Activated naive CD4-positive, alpha-beta T cell treated with anti-CD3 and anti-CD28 coated beads for 36 hours (primary cell): ENCODE results near the gene TRIM34. TPM values are rescaled to one million over a fixed set of nuclear protein-coding genes. Genes with fewer than 3 reads are reported as not detected.
A peak's percentile ranks its signal among the peaks of the same experiment; 100 is the strongest.
"Not testable (repeated sequence)": the region's sequence is repeated elsewhere in the genome, so short reads cannot be mapped to it uniquely, and the experiment has no call there.

Experiments
- CTCF ChIA-PET: fragments of 350-600 bp; sonication (Branson Sonifier 250); formaldehyde crosslinking; loops from one replicate; lab custom pipeline; 2021; ENCODE audit warnings: antibody characterized with exemption; lab: Charles Lee
- DNase-seq: peaks from one replicate; pipeline ENCODE4 v3.0.0-alpha.2; 2020
- H3K27ac Mint-ChIP-seq: one replicate; pipeline ENCODE4 v1.8.0; 2021; ENCODE audit warnings: mild to moderate bottlenecking, mixed read lengths
- H3K27me3 Mint-ChIP-seq: one replicate; pipeline ENCODE4 v1.8.0; 2021; ENCODE audit warnings: low read depth, mixed read lengths
- H3K36me3 Mint-ChIP-seq: one replicate; pipeline ENCODE4 v1.8.0; 2021; ENCODE audit warnings: low read depth, mixed read lengths
- H3K4me1 Mint-ChIP-seq: one replicate; pipeline ENCODE4 v1.8.0; 2021; ENCODE audit warnings: low read depth, mixed read lengths
- H3K4me3 Mint-ChIP-seq: one replicate; pipeline ENCODE4 v1.8.0; 2021; ENCODE audit warnings: mild to moderate bottlenecking, moderate library complexity, mixed read lengths
- H3K9me3 Mint-ChIP-seq: one replicate; pipeline ENCODE4 v1.8.0; 2021; ENCODE audit warnings: mixed read lengths
- intact Hi-C: fragments of 100-400 bp; cut with micrococcal nuclease; formaldehyde crosslinking; loops from one replicate; pipeline ENCODE4 v1.15.1; 2023
- total RNA-seq, 2 experiments: library from RNA; stranded (reverse); gene quantifications; one replicate each; pipeline ENCODE4 v1.2.3, GENCODE V29; 2021

The TRIM34 gene
- total RNA-seq, 2 experiments from 2014 or later = 12.8 to 12.9 TPM

GRCh38 chr11:5625281-5625680, 480 bp downstream of the TRIM34 start:
- H3K4me1 Mint-ChIP-seq = peaks cover 33% of the 10 kb centered on the region

GRCh38 chr11:5626196-5626595, 1.4 kb downstream of the TRIM34 start:
- CTCF ChIA-PET = interaction anchor here (0.7 to 1.8 kb wide), 2 partner anchors 58 to 1724 kb away, joined by 4 read pairs; no protein-coding TSS in a partner anchor
- Mint-ChIP-seq H3K36me3 (peaks cover 4% of the 10 kb centered on the region), H3K27ac (peak overlapping the region; percentile 70), H3K4me3 (peak overlapping the region; percentile 87), H3K9me3 (no peaks in the 10 kb centered on the region), H3K27me3 (no peaks in the 10 kb centered on the region), H3K4me1 (peaks cover 39% of the 10 kb centered on the region)
- intact Hi-C loops = loop anchor here (5.0 to 10.0 kb wide), 2 partner anchors 609 to 856 kb away; partner anchors contain the start of genes ARFIP2, CNGA4, FHIP1B and TIMM10B
- DNase-seq = no peak

More at GRCh38 chr11:5625281-5625680, 480 bp downstream of the TRIM34 start:
- Mint-ChIP-seq H3K27me3 (no peaks in the 10 kb centered on the region), H3K9me3 (no peaks in the 10 kb centered on the region), H3K27ac (peak overlapping the region; percentile 88), H3K4me3 (peak overlapping the region; percentile 87), H3K36me3 (peaks cover 2% of the 10 kb centered on the region)
- peak; percentile 12 for DNase-seq
- CTCF ChIA-PET = no interaction called here
- intact Hi-C loops = loop anchor here (1.0 to 10.0 kb wide), 5 partner anchors 25 to 857 kb away; partner anchors contain the start of genes ARFIP2, CNGA4, FHIP1B and OR52N2

GRCh38 chr11:5631417-5631816, 6.6 kb downstream of the TRIM34 start:
- Mint-ChIP-seq H3K27me3 (no peaks in the 10 kb centered on the region), H3K4me3 (no peak overlapping the region), H3K36me3 (peaks cover 20% of the 10 kb centered on the region), H3K9me3 (no peaks in the 10 kb centered on the region), H3K4me1 (peaks cover 29% of the 10 kb centered on the region), H3K27ac (no peak overlapping the region)
- intact Hi-C loops = no loop called here
- DNase-seq = no peak
- CTCF ChIA-PET = no interaction called here

GRCh38 chr11:5631969-5632635, 7.3 kb downstream of the TRIM34 start:
- no peak overlapping the region for H3K4me3 Mint-ChIP-seq
- peaks cover 23% of the 10 kb centered on the region for H3K4me1 Mint-ChIP-seq
- intact Hi-C loops = no loop called here
- no peaks in the 10 kb centered on the region for H3K9me3 Mint-ChIP-seq
- H3K36me3 Mint-ChIP-seq = peaks cover 24% of the 10 kb centered on the region
- H3K27me3 Mint-ChIP-seq = no peaks in the 10 kb centered on the region
- no peak overlapping the region for H3K27ac Mint-ChIP-seq
- no peak for DNase-seq
- CTCF ChIA-PET = no interaction called here

- H3K4me3 Mint-ChIP-seq = no peak overlapping the region
- peaks cover 6% of the 10 kb centered on the region for H3K4me1 Mint-ChIP-seq
- H3K9me3 Mint-ChIP-seq = no peaks in the 10 kb centered on the region
- intact Hi-C loops = no loop called here
- no peak for DNase-seq
- no peak overlapping the region for H3K27ac Mint-ChIP-seq
- peaks cover 52% of the 10 kb centered on the region for H3K36me3 Mint-ChIP-seq
- CTCF ChIA-PET = no interaction called here
- H3K27me3 Mint-ChIP-seq = no peaks in the 10 kb centered on the region
Measured at GRCh38 chr11:5639953-5640352, 15.2 kb downstream of the TRIM34 start.

GRCh38 chr11:5643585-5643984, 18.8 kb downstream of the TRIM34 start:
- Mint-ChIP-seq H3K27me3 (no peaks in the 10 kb centered on the region), H3K27ac (no peak overlapping the region), H3K4me3 (no peak overlapping the region), H3K36me3 (peaks cover 31% of the 10 kb centered on the region), H3K9me3 (no peaks in the 10 kb centered on the region), H3K4me1 (peaks cover 6% of the 10 kb centered on the region)
- intact Hi-C loops = no loop called here
- DNase-seq = no peak
- CTCF ChIA-PET = no interaction called here

GRCh38 chr11:5646139-5646538, 21.3 kb downstream of the TRIM34 start:
- Mint-ChIP-seq H3K9me3 (no peaks in the 10 kb centered on the region), H3K27me3 (no peaks in the 10 kb centered on the region), H3K36me3 (peaks cover 17% of the 10 kb centered on the region), H3K27ac (no peak overlapping the region), H3K4me3 (no peak overlapping the region), H3K4me1 (peaks cover 6% of the 10 kb centered on the region)
- intact Hi-C loops = no loop called here
- no peak for DNase-seq
- CTCF ChIA-PET = no interaction called here

- Mint-ChIP-seq H3K27me3 (no peaks in the 10 kb centered on the region), H3K9me3 (peaks cover 3% of the 10 kb centered on the region), H3K4me1 (no peaks in the 10 kb centered on the region), H3K27ac (no peak overlapping the region), H3K4me3 (no peak overlapping the region), H3K36me3 (peaks cover 7% of the 10 kb centered on the region)
- no peak for DNase-seq
- intact Hi-C loops = no loop called here
- CTCF ChIA-PET = no interaction called here
Measured at GRCh38 chr11:5655474-5655873, 30.7 kb downstream of the TRIM34 start.

GRCh38 chr11:5656956-5657355, 32.2 kb downstream of the TRIM34 start:
- H3K9me3 Mint-ChIP-seq, intact Hi-C loops, H3K36me3 Mint-ChIP-seq, H3K4me1 Mint-ChIP-seq, H3K27me3 Mint-ChIP-seq, H3K4me3 Mint-ChIP-seq, H3K27ac Mint-ChIP-seq, CTCF ChIA-PET, DNase-seq: not testable (repeated sequence)

- peaks cover 9% of the 10 kb centered on the region for H3K36me3 Mint-ChIP-seq
- no peaks in the 10 kb centered on the region for H3K4me1 Mint-ChIP-seq
- H3K9me3 Mint-ChIP-seq = peaks cover 2% of the 10 kb centered on the region
- intact Hi-C loops = no loop called here
- no peak overlapping the region for H3K27ac Mint-ChIP-seq
- CTCF ChIA-PET = no interaction called here
- no peaks in the 10 kb centered on the region for H3K27me3 Mint-ChIP-seq
- H3K4me3 Mint-ChIP-seq = no peak overlapping the region
- DNase-seq = no peak
Measured at GRCh38 chr11:5658318-5658717, 33.5 kb downstream of the TRIM34 start.

- Mint-ChIP-seq H3K4me1 (no peaks in the 10 kb centered on the region), H3K9me3 (no peaks in the 10 kb centered on the region), H3K27me3 (no peaks in the 10 kb centered on the region), H3K36me3 (peaks cover 9% of the 10 kb centered on the region), H3K27ac (no peak overlapping the region), H3K4me3 (no peak overlapping the region)
- no peak for DNase-seq
- intact Hi-C loops = no loop called here
- CTCF ChIA-PET = no interaction called here
Measured at GRCh38 chr11:5663511-5663910, 38.7 kb downstream of the TRIM34 start.

- no peaks in the 10 kb centered on the region for H3K9me3 Mint-ChIP-seq
- CTCF ChIA-PET = interaction anchor here (0.6 kb wide), 1 partner anchor 28 kb away, joined by 4 read pairs; no protein-coding TSS in a partner anchor
- H3K36me3 Mint-ChIP-seq = peaks cover 14% of the 10 kb centered on the region
- no peaks in the 10 kb centered on the region for H3K4me1 Mint-ChIP-seq
- intact Hi-C loops = no loop called here
- no peaks in the 10 kb centered on the region for H3K27me3 Mint-ChIP-seq
- H3K4me3 Mint-ChIP-seq = no peak overlapping the region
- no peak overlapping the region for H3K27ac Mint-ChIP-seq
- DNase-seq = no peak
Measured at GRCh38 chr11:5665051-5665570, 40.3 kb downstream of the TRIM34 start.
